GM23338 (cell line): ENCODE results near the gene ATRIP. TPM values are rescaled to one million over a fixed set of nuclear protein-coding genes. Genes with fewer than 3 reads are reported as not detected.

ENCODE experiments used
- ATAC-seq: fragments of 200-7000 bp; cut with Tn5 transposase; 3 replicates; pipeline ENCODE4 v1.9.1; 2020
- DNase-seq: peaks from one replicate; pipeline ENCODE4 v3.0.0-alpha.2; 2015; ENCODE audit warnings: low spot score
- H2AFZ ChIP-seq: fragments of 200-600 bp; sonication (generic); 2 replicates; pipeline ENCODE4 v1.8.0; 2016; ENCODE audit warnings: antibody characterized with exemption, mild to moderate bottlenecking, moderate library complexity
- H3F3A ChIP-seq: fragments of 200-600 bp; sonication (generic); replicated peaks from 2 replicates; pipeline ENCODE4 v1.8.0; 2017; ENCODE audit warnings: antibody characterized with exemption, mixed run types, low read depth
- H3K27ac ChIP-seq: fragments of 200-600 bp; sonication (generic); 2 replicates; pipeline ENCODE4 v1.6.1; 2016; ENCODE audit warnings: low read depth
- H3K27me3 ChIP-seq: fragments of 200-600 bp; sonication (generic); 2 replicates; pipeline ENCODE4 v1.8.0; 2016; ENCODE audit warnings: mild to moderate bottlenecking, mixed run types, moderate library complexity; ENCODE audit not compliant: insufficient read depth
- H3K36me3 ChIP-seq: fragments of 200-600 bp; sonication (generic); 2 replicates; pipeline ENCODE4 v1.8.0; 2016; ENCODE audit warnings: mild to moderate bottlenecking; ENCODE audit not compliant: insufficient read depth
- H3K4me1 ChIP-seq: fragments of 200-600 bp; sonication (generic); 2 replicates; pipeline ENCODE4 v1.8.0; 2016; ENCODE audit warnings: mild to moderate bottlenecking, moderate library complexity; ENCODE audit not compliant: insufficient read depth
- H3K4me2 ChIP-seq: fragments of 200-600 bp; sonication (generic); 2 replicates; pipeline ENCODE4 v1.7.1; 2017; ENCODE audit warnings: mixed run types
- H3K4me3 ChIP-seq: fragments of 200-600 bp; sonication (generic); 2 replicates; pipeline ENCODE4 v1.6.1; 2016; ENCODE audit warnings: mixed run types
- H3K79me2 ChIP-seq: fragments of 200-600 bp; sonication (generic); replicated peaks from 2 replicates; pipeline ENCODE4 v1.8.0; 2017; ENCODE audit warnings: mild to moderate bottlenecking; ENCODE audit not compliant: insufficient read depth
- H3K9me2 ChIP-seq: fragments of 200-600 bp; sonication (generic); 2 replicates; pipeline ENCODE4 v1.8.0; 2017; ENCODE audit not compliant: insufficient read depth
- H4K20me1 ChIP-seq: fragments of 200-600 bp; sonication (generic); replicated peaks from 2 replicates; pipeline ENCODE4 v1.8.0; 2017; ENCODE audit warnings: mild to moderate bottlenecking; ENCODE audit not compliant: insufficient read depth
- H3K27ac Mint-ChIP-seq: 2 replicates; pipeline ENCODE4 v1.8.0; 2020; ENCODE audit warnings: inconsistent platforms, mild to moderate bottlenecking, moderate library complexity, mixed read lengths
- H3K27me3 Mint-ChIP-seq: 3 replicates; pipeline ENCODE4 v1.8.0; 2022; ENCODE audit warnings: low read depth, mild to moderate bottlenecking, moderate library complexity, mixed read lengths, inconsistent platforms; ENCODE audit not compliant: insufficient read depth, poor library complexity
- H3K36me3 Mint-ChIP-seq: 3 replicates; pipeline ENCODE4 v1.8.0; 2021; ENCODE audit warnings: low read depth, mild to moderate bottlenecking, inconsistent platforms, moderate library complexity, mixed read lengths
- H3K4me1 Mint-ChIP-seq: 3 replicates; pipeline ENCODE4 v1.8.0; 2020; ENCODE audit warnings: mild to moderate bottlenecking, inconsistent platforms, mixed read lengths
- H3K4me3 Mint-ChIP-seq: 3 replicates; pipeline ENCODE4 v1.8.0; 2021; ENCODE audit warnings: moderate library complexity, mild to moderate bottlenecking, inconsistent platforms, mixed read lengths
- H3K9me3 Mint-ChIP-seq: 3 replicates; pipeline ENCODE4 v1.8.0; 2020; ENCODE audit warnings: moderate library complexity, mild to moderate bottlenecking, inconsistent platforms, mixed read lengths
- CREB1 ChIP-seq: fragments of 250-450 bp; sonication (Bioruptor Pico); IDR thresholded peaks from 2 replicates; pipeline ENCODE4 v1.5.0; 2020; ENCODE audit warnings: low read depth, mild to moderate bottlenecking, moderate library complexity
- EZH2 ChIP-seq: fragments of 200-600 bp; sonication (generic); IDR thresholded peaks from one replicate; pipeline ENCODE4 v1.8.0; 2017; ENCODE audit warnings: antibody characterized with exemption, mild to moderate bottlenecking, low read depth; ENCODE audit not compliant: unreplicated experiment
- EZH2phosphoT487 ChIP-seq: fragments of 200-600 bp; sonication (generic); IDR thresholded peaks from one replicate; pipeline ENCODE4 v1.8.1; 2018; ENCODE audit warnings: antibody characterized with exemption; ENCODE audit not compliant: unreplicated experiment
- JUNB ChIP-seq: IDR thresholded peaks from one replicate; pipeline ENCODE4 v1.6.1; 2016; ENCODE audit warnings: antibody characterized with exemption; ENCODE audit not compliant: unreplicated experiment
- NANOG ChIP-seq: IDR thresholded peaks from 2 replicates; pipeline ENCODE4 v1.6.1; 2016; ENCODE audit warnings: antibody characterized with exemption, borderline replicate concordance
- POLR2AphosphoS5 ChIP-seq: IDR thresholded peaks from 2 replicates; pipeline ENCODE4 v1.6.1; 2016; ENCODE audit warnings: antibody characterized with exemption, low read depth
- STAT1 ChIP-seq: IDR thresholded peaks from one replicate; pipeline ENCODE4 v1.6.1; 2016; ENCODE audit warnings: antibody characterized with exemption; ENCODE audit not compliant: unreplicated experiment
- ZNF114 ChIP-seq: fragments of 250-450 bp; sonication (Bioruptor Pico); IDR thresholded peaks from 2 replicates; pipeline ENCODE4 v1.5.0; 2020; ENCODE audit warnings: mild to moderate bottlenecking, moderate library complexity
- ZNF331 ChIP-seq: fragments of 250-450 bp; sonication (Bioruptor Pico); IDR thresholded peaks from 2 replicates; pipeline ENCODE4 v1.5.0; 2020; ENCODE audit warnings: low read depth, mild to moderate bottlenecking, moderate library complexity
- polyA plus RNA-seq: library from polyadenylated mRNA; unstranded; fragments of >200 nt; fragmentation: Nextera tagmentation; extraction: Ambion mirVana; gene quantifications from 2 replicates; pipeline ENCODE4 v1.2.1, GENCODE V29; 2016
- total RNA-seq: library from RNA; depleted of rRNA; stranded (reverse); fragments of >200 nt; shearing (Covaris generic); gene quantifications from 2 replicates; pipeline ENCODE4 v1.2.3, GENCODE V29; 2014
- TF ChIP-seq, protein P1 (sequence below), 2 experiments: fragments of 200-600 bp in 1 of 2; sonication (generic) in 1 of 2; conservative IDR thresholded peaks; 2 replicates each; pipeline versions ENCODE4 v1.5.1 to v1.6.1; 2016 to 2017; ENCODE audit warnings: antibody characterized with exemption in 2 of 2, low read depth in 2 of 2, mild to moderate bottlenecking in 2 of 2, moderate library complexity in 1 of 2
- TF ChIP-seq, protein P2 (sequence below): IDR thresholded peaks from 2 replicates; pipeline ENCODE4 v1.6.1; 2016; ENCODE audit warnings: antibody characterized with exemption
- TF ChIP-seq, protein P3 (sequence below): IDR thresholded peaks from one replicate; pipeline ENCODE4 v1.6.1; 2018; ENCODE audit warnings: antibody characterized with exemption; ENCODE audit not compliant: unreplicated experiment
- TF ChIP-seq, protein P4 (sequence below): fragments of 250-450 bp; sonication (Bioruptor Pico); IDR thresholded peaks from 2 replicates; pipeline ENCODE4 v1.5.0; 2020; ENCODE audit warnings: mild to moderate bottlenecking, moderate library complexity

ATRIP gene
- total and polyA plus RNA-seq, 2 experiments from 2014 or later = 5.8 to 17.3 TPM

DNA sequence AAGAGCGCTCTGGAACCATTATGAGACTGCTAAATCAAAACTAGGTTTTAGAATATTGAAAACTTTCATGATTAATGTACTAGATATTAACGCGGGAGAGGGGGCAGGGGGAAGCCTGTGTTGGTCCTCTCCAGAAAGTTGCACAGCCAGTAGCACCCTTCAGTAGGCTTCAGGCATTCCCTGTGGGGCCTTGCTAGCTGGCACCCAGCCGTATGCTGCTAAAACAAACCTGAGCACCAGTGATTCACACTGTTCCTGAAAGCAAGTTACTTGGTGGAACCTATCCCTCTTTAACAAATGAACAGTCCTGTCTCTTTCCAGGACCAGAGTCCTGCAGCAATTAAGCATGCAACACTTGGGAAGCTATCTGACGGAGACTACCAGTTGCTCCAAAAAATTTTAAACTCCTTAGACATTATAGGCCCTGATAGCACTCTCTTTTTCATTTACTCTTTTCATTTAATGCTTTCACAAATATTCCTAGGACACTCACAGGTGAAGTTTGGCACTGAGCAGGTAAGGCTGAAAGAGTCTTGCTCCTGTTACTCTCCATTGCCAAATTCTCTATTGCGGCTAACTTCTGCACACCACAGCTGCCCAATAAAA lies 1.2 kb upstream of the ATRIP start:
- H3F3A ChIP-seq = peaks cover 57% of the 10 kb centered on the region
- no peaks in the 10 kb centered on the region for H3K27me3 ChIP-seq
- Mint-ChIP-seq H3K4me1 (peaks cover 29% of the 10 kb centered on the region), H3K9me3 (no peaks in the 10 kb centered on the region), H3K27me3 (peaks cover 3% of the 10 kb centered on the region), H3K4me3 (peak overlapping the region; percentile 94), H3K27ac (no peak overlapping the region), H3K36me3 (peaks cover 48% of the 10 kb centered on the region)
- DNase-seq (no peak), ATAC-seq (no peak)
- no peak overlapping the region for H2AFZ ChIP-seq
- H3K79me2 ChIP-seq = peaks cover 51% of the 10 kb centered on the region
- no peak overlapping the region; the same call in 1 of the 2 replicates for H3K27ac ChIP-seq
- peak overlapping the region; percentile 99 for H3K4me2 ChIP-seq
- peaks cover 22% of the 10 kb centered on the region; the same call in 1 of the 2 replicates for H3K4me1 ChIP-seq
- H3K4me3 ChIP-seq = peak overlapping the region; percentile 99
- no peak for TF ChIP-seq EZH2phosphoT487
- no peak for TF ChIP-seq EZH2
- TF ChIP-seq POLR2AphosphoS5 = no peak
- TF ChIP-seq CREB1 (CRISPR knock-in tag) = no peak
- TF ChIP-seq, protein P1, sequence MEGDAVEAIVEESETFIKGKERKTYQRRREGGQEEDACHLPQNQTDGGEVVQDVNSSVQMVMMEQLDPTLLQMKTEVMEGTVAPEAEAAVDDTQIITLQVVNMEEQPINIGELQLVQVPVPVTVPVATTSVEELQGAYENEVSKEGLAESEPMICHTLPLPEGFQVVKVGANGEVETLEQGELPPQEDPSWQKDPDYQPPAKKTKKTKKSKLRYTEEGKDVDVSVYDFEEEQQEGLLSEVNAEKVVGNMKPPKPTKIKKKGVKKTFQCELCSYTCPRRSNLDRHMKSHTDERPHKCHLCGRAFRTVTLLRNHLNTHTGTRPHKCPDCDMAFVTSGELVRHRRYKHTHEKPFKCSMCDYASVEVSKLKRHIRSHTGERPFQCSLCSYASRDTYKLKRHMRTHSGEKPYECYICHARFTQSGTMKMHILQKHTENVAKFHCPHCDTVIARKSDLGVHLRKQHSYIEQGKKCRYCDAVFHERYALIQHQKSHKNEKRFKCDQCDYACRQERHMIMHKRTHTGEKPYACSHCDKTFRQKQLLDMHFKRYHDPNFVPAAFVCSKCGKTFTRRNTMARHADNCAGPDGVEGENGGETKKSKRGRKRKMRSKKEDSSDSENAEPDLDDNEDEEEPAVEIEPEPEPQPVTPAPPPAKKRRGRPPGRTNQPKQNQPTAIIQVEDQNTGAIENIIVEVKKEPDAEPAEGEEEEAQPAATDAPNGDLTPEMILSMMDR (conservative IDR thresholded peaks at IDR 0.05; ENCODE audit: low read depth in 2 of 2) = no peak
- TF ChIP-seq ZNF114 = no peak
- TF ChIP-seq JUNB = no peak
- TF ChIP-seq, protein P2, sequence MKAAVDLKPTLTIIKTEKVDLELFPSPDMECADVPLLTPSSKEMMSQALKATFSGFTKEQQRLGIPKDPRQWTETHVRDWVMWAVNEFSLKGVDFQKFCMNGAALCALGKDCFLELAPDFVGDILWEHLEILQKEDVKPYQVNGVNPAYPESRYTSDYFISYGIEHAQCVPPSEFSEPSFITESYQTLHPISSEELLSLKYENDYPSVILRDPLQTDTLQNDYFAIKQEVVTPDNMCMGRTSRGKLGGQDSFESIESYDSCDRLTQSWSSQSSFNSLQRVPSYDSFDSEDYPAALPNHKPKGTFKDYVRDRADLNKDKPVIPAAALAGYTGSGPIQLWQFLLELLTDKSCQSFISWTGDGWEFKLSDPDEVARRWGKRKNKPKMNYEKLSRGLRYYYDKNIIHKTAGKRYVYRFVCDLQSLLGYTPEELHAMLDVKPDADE = no peak
- TF ChIP-seq, protein P3, sequence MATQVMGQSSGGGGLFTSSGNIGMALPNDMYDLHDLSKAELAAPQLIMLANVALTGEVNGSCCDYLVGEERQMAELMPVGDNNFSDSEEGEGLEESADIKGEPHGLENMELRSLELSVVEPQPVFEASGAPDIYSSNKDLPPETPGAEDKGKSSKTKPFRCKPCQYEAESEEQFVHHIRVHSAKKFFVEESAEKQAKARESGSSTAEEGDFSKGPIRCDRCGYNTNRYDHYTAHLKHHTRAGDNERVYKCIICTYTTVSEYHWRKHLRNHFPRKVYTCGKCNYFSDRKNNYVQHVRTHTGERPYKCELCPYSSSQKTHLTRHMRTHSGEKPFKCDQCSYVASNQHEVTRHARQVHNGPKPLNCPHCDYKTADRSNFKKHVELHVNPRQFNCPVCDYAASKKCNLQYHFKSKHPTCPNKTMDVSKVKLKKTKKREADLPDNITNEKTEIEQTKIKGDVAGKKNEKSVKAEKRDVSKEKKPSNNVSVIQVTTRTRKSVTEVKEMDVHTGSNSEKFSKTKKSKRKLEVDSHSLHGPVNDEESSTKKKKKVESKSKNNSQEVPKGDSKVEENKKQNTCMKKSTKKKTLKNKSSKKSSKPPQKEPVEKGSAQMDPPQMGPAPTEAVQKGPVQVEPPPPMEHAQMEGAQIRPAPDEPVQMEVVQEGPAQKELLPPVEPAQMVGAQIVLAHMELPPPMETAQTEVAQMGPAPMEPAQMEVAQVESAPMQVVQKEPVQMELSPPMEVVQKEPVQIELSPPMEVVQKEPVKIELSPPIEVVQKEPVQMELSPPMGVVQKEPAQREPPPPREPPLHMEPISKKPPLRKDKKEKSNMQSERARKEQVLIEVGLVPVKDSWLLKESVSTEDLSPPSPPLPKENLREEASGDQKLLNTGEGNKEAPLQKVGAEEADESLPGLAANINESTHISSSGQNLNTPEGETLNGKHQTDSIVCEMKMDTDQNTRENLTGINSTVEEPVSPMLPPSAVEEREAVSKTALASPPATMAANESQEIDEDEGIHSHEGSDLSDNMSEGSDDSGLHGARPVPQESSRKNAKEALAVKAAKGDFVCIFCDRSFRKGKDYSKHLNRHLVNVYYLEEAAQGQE = no peak
- no peak for TF ChIP-seq NANOG
- TF ChIP-seq, protein P4, sequence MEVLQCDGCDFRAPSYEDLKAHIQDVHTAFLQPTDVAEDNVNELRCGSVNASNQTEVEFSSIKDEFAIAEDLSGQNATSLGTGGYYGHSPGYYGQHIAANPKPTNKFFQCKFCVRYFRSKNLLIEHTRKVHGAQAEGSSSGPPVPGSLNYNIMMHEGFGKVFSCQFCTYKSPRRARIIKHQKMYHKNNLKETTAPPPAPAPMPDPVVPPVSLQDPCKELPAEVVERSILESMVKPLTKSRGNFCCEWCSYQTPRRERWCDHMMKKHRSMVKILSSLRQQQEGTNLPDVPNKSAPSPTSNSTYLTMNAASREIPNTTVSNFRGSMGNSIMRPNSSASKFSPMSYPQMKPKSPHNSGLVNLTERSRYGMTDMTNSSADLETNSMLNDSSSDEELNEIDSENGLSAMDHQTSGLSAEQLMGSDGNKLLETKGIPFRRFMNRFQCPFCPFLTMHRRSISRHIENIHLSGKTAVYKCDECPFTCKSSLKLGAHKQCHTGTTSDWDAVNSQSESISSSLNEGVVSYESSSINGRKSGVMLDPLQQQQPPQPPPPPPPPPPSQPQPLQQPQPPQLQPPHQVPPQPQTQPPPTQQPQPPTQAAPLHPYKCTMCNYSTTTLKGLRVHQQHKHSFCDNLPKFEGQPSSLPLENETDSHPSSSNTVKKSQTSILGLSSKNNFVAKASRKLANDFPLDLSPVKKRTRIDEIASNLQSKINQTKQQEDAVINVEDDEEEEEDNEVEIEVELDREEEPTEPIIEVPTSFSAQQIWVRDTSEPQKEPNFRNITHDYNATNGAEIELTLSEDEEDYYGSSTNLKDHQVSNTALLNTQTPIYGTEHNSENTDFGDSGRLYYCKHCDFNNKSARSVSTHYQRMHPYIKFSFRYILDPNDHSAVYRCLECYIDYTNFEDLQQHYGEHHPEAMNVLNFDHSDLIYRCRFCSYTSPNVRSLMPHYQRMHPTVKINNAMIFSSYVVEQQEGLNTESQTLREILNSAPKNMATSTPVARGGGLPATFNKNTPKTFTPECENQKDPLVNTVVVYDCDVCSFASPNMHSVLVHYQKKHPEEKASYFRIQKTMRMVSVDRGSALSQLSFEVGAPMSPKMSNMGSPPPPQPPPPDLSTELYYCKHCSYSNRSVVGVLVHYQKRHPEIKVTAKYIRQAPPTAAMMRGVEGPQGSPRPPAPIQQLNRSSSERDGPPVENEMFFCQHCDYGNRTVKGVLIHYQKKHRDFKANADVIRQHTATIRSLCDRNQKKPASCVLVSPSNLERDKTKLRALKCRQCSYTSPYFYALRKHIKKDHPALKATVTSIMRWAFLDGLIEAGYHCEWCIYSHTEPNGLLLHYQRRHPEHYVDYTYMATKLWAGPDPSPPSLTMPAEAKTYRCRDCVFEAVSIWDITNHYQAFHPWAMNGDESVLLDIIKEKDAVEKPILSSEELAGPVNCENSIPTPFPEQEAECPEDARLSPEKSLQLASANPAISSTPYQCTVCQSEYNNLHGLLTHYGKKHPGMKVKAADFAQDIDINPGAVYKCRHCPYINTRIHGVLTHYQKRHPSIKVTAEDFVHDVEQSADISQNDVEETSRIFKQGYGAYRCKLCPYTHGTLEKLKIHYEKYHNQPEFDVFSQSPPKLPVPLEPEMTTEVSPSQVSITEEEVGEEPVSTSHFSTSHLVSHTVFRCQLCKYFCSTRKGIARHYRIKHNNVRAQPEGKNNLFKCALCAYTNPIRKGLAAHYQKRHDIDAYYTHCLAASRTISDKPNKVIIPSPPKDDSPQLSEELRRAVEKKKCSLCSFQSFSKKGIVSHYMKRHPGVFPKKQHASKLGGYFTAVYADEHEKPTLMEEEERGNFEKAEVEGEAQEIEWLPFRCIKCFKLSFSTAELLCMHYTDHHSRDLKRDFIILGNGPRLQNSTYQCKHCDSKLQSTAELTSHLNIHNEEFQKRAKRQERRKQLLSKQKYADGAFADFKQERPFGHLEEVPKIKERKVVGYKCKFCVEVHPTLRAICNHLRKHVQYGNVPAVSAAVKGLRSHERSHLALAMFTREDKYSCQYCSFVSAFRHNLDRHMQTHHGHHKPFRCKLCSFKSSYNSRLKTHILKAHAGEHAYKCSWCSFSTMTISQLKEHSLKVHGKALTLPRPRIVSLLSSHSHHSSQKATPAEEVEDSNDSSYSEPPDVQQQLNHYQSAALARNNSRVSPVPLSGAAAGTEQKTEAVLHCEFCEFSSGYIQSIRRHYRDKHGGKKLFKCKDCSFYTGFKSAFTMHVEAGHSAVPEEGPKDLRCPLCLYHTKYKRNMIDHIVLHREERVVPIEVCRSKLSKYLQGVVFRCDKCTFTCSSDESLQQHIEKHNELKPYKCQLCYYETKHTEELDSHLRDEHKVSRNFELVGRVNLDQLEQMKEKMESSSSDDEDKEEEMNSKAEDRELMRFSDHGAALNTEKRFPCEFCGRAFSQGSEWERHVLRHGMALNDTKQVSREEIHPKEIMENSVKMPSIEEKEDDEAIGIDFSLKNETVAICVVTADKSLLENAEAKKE = no peak
- TF ChIP-seq ZNF331 (CRISPR knock-in tag) = no peak
- TF ChIP-seq STAT1 = no peak
- H4K20me1 ChIP-seq = peaks cover 28% of the 10 kb centered on the region
- peaks cover 20% of the 10 kb centered on the region for H3K36me3 ChIP-seq
- H3K9me2 ChIP-seq = no peaks in the 10 kb centered on the region
